ENCODE data around the gene MRPL4. TPM values are rescaled to one million over a fixed set of nuclear protein-coding genes. Genes with fewer than 3 reads are reported as not detected.

MRPL4 gene
- total and polyA plus RNA-seq, 10 of the 15 experiments (the other 5 are each of a cell fraction or from before 2014, with no cell fraction given), result 0.79 to 221 (median 112) TPM

DNA sequence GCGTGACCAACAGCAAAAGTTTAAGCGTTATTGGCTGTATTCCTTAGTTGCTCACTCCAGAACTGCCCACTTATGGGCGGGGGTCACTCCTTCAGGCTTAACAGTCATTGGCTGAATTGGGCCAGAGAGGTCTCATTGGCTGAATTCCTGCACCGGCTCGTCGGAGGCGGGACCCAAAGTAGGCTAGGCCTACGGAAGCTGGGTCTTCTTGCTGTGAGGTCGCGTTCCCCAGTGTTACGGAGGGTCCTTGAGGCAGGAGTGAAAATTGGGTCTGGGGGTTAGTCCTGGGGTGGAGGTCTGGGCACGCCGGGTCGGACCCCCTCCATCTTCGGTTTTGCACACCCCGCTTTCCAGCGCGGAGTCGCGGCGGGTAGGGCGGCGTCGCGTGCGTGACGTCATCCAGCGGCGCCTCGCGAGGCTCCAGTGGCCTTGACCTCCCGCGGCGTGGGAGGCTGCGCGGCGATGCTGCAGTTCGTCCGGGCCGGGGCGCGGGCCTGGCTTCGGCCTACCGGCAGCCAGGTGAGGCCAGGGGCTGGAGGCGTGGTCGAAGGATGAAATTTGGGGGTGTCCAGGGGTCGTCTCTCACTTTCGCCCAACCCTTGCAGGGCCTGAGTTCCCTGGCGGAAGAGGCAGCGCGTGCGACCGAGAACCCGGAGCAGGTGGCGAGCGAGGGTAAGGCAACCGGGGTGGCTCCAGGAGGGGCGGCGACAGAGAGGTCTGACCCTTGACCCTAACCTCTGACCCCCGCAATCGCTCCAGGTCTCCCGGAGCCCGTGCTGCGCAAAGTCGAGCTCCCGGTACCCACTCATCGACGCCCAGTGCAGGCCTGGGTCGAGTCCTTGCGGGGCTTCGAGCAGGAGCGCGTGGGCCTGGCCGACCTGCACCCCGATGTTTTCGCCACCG, at the start of gene MRPL4 (continued):
- TF ChIP-seq SIX5 (IDR thresholded peaks at IDR 0.05; ENCODE audit: low read depth, low read length, severe bottlenecking) (peak; percentile 46), HDGF (IDR thresholded peaks at IDR 0.05) (no peak), ZNF207 (IDR thresholded peaks at IDR 0.05; ENCODE audit: borderline replicate concordance) (peak; percentile 95; the same call in 1 of the 2 replicates), IKZF2 (IDR thresholded peaks at IDR 0.05) (no peak; a peak in 1 of 4 replicates), RELA (IDR thresholded peaks at IDR 0.05; ENCODE audit: borderline replicate concordance, partially characterized antibody) (peak; percentile 92), SREBF1 (IDR thresholded peaks at IDR 0.05; ENCODE audit: low read length) (no peak), SRF (IDR thresholded peaks at IDR 0.05; ENCODE audit: low read depth in 2 of 2, low read length in 2 of 2) (peak; percentile 71 to 90), POLR2A (IDR thresholded peaks at IDR 0.05; ENCODE audit: low read depth, low read length) (peak; percentile 99), TAF1 (IDR thresholded peaks at IDR 0.05; ENCODE audit: borderline replicate concordance, low read depth, low read length) (peak; percentile 72), BHLHE40 (IDR thresholded peaks at IDR 0.05; ENCODE audit: borderline replicate concordance in 1 of 2, low read depth in 2 of 2, low read length in 1 of 2) (peak; percentile 58 to 91; a peak in 2 of 4 replicates), SUZ12 (IDR thresholded peaks at IDR 0.05; ENCODE audit: unreplicated experiment) (no peak), MXI1 (IDR thresholded peaks at IDR 0.05; ENCODE audit: low read depth, low read length) (peak; percentile 92), TCF12 (IDR thresholded peaks at IDR 0.05; ENCODE audit: low read depth, low read length) (no peak), EED (IDR thresholded peaks at IDR 0.05; ENCODE audit: low read depth) (no peak), CEBPB (IDR thresholded peaks at IDR 0.05; ENCODE audit: borderline replicate concordance in 1 of 2, low read depth in 2 of 2, low read length in 2 of 2) (no peak), NFYA (IDR thresholded peaks at IDR 0.05; ENCODE audit: borderline replicate concordance, low read depth, low read length) (peak; percentile 43; the same call in 1 of the 2 replicates)
- TF ChIP-seq, protein P1, sequence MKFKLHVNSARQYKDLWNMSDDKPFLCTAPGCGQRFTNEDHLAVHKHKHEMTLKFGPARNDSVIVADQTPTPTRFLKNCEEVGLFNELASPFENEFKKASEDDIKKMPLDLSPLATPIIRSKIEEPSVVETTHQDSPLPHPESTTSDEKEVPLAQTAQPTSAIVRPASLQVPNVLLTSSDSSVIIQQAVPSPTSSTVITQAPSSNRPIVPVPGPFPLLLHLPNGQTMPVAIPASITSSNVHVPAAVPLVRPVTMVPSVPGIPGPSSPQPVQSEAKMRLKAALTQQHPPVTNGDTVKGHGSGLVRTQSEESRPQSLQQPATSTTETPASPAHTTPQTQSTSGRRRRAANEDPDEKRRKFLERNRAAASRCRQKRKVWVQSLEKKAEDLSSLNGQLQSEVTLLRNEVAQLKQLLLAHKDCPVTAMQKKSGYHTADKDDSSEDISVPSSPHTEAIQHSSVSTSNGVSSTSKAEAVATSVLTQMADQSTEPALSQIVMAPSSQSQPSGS (IDR thresholded peaks at IDR 0.05; ENCODE audit: low read length), result no peak
- TF ChIP-seq, protein P2, sequence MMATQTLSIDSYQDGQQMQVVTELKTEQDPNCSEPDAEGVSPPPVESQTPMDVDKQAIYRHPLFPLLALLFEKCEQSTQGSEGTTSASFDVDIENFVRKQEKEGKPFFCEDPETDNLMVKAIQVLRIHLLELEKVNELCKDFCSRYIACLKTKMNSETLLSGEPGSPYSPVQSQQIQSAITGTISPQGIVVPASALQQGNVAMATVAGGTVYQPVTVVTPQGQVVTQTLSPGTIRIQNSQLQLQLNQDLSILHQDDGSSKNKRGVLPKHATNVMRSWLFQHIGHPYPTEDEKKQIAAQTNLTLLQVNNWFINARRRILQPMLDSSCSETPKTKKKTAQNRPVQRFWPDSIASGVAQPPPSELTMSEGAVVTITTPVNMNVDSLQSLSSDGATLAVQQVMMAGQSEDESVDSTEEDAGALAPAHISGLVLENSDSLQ (IDR thresholded peaks at IDR 0.05), result peak; percentile 62
- TF ChIP-seq, protein P3, sequence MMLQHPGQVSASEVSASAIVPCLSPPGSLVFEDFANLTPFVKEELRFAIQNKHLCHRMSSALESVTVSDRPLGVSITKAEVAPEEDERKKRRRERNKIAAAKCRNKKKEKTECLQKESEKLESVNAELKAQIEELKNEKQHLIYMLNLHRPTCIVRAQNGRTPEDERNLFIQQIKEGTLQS (IDR thresholded peaks at IDR 0.05; ENCODE audit: borderline replicate concordance, extremely low read depth, low read depth, low read length), result peak; percentile 87
- TF ChIP-seq, protein P4, sequence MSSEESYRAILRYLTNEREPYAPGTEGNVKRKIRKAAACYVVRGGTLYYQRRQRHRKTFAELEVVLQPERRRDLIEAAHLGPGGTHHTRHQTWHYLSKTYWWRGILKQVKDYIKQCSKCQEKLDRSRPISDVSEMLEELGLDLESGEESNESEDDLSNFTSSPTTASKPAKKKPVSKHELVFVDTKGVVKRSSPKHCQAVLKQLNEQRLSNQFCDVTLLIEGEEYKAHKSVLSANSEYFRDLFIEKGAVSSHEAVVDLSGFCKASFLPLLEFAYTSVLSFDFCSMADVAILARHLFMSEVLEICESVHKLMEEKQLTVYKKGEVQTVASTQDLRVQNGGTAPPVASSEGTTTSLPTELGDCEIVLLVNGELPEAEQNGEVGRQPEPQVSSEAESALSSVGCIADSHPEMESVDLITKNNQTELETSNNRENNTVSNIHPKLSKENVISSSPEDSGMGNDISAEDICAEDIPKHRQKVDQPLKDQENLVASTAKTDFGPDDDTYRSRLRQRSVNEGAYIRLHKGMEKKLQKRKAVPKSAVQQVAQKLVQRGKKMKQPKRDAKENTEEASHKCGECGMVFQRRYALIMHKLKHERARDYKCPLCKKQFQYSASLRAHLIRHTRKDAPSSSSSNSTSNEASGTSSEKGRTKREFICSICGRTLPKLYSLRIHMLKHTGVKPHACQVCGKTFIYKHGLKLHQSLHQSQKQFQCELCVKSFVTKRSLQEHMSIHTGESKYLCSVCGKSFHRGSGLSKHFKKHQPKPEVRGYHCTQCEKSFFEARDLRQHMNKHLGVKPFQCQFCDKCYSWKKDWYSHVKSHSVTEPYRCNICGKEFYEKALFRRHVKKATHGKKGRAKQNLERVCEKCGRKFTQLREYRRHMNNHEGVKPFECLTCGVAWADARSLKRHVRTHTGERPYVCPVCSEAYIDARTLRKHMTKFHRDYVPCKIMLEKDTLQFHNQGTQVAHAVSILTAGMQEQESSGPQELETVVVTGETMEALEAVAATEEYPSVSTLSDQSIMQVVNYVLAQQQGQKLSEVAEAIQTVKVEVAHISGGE (CRISPR knock-in tag; IDR thresholded peaks at IDR 0.05), result no peak
- TF ChIP-seq, protein P5, sequence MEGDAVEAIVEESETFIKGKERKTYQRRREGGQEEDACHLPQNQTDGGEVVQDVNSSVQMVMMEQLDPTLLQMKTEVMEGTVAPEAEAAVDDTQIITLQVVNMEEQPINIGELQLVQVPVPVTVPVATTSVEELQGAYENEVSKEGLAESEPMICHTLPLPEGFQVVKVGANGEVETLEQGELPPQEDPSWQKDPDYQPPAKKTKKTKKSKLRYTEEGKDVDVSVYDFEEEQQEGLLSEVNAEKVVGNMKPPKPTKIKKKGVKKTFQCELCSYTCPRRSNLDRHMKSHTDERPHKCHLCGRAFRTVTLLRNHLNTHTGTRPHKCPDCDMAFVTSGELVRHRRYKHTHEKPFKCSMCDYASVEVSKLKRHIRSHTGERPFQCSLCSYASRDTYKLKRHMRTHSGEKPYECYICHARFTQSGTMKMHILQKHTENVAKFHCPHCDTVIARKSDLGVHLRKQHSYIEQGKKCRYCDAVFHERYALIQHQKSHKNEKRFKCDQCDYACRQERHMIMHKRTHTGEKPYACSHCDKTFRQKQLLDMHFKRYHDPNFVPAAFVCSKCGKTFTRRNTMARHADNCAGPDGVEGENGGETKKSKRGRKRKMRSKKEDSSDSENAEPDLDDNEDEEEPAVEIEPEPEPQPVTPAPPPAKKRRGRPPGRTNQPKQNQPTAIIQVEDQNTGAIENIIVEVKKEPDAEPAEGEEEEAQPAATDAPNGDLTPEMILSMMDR (IDR thresholded peaks at IDR 0.05 in 2 of 3, conservative IDR thresholded peaks at IDR 0.05 in 1 of 3; ENCODE audit: control insufficient read depth in 2 of 3, extremely low read depth in 1 of 3, insufficient read depth in 1 of 3, low read depth in 3 of 3, low read length in 3 of 3), result no peak

Measured in GM12878 (cell line).